AG09309 (cell line): ENCODE results near the gene GRID1.

ENCODE experiments used
- DNase-seq: peaks from one replicate; pipeline ENCODE4 v3.0.0-alpha.2; 2010; ENCODE audit warnings: low read depth
- H3K4me3 ChIP-seq: 2 replicates; pipeline ENCODE4 v1.5.1; 2011; ENCODE audit warnings: mild to moderate bottlenecking, low read depth, low read length, moderate library complexity; ENCODE audit not compliant: control insufficient read depth
- CTCF ChIP-seq: IDR thresholded peaks from 2 replicates; pipeline ENCODE4 v1.5.1; 2011; ENCODE audit warnings: mild to moderate bottlenecking, low read depth, low read length, inconsistent platforms; ENCODE audit not compliant: insufficient read depth, control insufficient read depth; ENCODE audit errors: missing control alignments

The GRID1 gene

GRCh38 chr10:85811405-85811804, 555.2 kb downstream of the GRID1 start:
- DNase-seq, result no peak
- no peak for TF ChIP-seq CTCF
- no peak overlapping the region for H3K4me3 ChIP-seq

- H3K4me3 ChIP-seq, result no peak overlapping the region
- no peak for TF ChIP-seq CTCF
- no peak for DNase-seq
Observed at GRCh38 chr10:85810674-85811073, 555.9 kb downstream of the GRID1 start.

- no peak overlapping the region for H3K4me3 ChIP-seq
- no peak for TF ChIP-seq CTCF
- no peak for DNase-seq
Observed at GRCh38 chr10:85795460-85795859, 571.1 kb downstream of the GRID1 start.

GRCh38 chr10:85794553-85794952, 572.0 kb downstream of the GRID1 start:
- DNase-seq, result no peak
- no peak for TF ChIP-seq CTCF
- H3K4me3 ChIP-seq, result no peak overlapping the region

GRCh38 chr10:85792533-85792858, 574.1 kb downstream of the GRID1 start:
- DNase-seq, result no peak
- H3K4me3 ChIP-seq, result no peak overlapping the region
- TF ChIP-seq CTCF, result no peak

- H3K4me3 ChIP-seq, result no peak overlapping the region
- TF ChIP-seq CTCF, result no peak
- DNase-seq, result no peak
Observed at GRCh38 chr10:85791818-85792532, 574.6 kb downstream of the GRID1 start.
